ENCODE measurements around the gene CAMK2G. TPM values are rescaled to one million over a fixed set of nuclear protein-coding genes. Genes with fewer than 3 reads are reported as not detected.
"Not testable (repeated sequence)": the region's sequence is repeated elsewhere in the genome, so short reads cannot be mapped to it uniquely, and the experiment has no call there.

Gene CAMK2G
- total RNA-seq, 3 donors from 2014 or later: 53.5 to 141 (median 57.2) TPM

DNA sequence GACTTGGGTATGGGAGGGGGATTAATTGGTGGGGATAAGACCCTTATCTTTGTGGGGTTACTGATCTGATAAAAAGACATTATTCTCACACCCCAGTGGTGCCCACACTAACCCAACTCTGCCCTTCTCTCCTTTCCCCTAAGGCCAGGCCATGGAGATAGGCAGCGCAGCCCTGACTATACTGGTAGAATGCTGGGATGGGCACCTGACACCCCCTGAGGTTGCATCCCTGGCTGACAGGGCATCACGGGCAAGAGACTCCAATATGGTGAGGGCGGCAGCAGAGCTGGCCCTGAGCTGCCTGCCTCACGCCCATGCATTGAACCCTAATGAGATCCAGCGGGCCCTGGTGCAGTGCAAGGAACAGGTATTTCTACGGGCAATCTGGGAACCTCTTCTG, 76.3 kb downstream of the CAMK2G start:
- Histone ChIP-seq H3K4me3 (no peak overlapping the region), H3K36me3 (ENCODE audit: low read depth) (no peaks in the 10 kb centered on the region), H3K4me1 (ENCODE audit: low read depth) (no peaks in the 10 kb centered on the region), H3K9me3 (no peaks in the 10 kb centered on the region)
- TF ChIP-seq, protein P1, sequence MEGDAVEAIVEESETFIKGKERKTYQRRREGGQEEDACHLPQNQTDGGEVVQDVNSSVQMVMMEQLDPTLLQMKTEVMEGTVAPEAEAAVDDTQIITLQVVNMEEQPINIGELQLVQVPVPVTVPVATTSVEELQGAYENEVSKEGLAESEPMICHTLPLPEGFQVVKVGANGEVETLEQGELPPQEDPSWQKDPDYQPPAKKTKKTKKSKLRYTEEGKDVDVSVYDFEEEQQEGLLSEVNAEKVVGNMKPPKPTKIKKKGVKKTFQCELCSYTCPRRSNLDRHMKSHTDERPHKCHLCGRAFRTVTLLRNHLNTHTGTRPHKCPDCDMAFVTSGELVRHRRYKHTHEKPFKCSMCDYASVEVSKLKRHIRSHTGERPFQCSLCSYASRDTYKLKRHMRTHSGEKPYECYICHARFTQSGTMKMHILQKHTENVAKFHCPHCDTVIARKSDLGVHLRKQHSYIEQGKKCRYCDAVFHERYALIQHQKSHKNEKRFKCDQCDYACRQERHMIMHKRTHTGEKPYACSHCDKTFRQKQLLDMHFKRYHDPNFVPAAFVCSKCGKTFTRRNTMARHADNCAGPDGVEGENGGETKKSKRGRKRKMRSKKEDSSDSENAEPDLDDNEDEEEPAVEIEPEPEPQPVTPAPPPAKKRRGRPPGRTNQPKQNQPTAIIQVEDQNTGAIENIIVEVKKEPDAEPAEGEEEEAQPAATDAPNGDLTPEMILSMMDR (IDR thresholded peaks at IDR 0.05): no peak
- peak in 1 of 3 donors; percentile 14 for DNase-seq
- no peak for ATAC-seq
- intact Hi-C loops (cut with DNase I, micrococcal nuclease): no loop called here

DNA sequence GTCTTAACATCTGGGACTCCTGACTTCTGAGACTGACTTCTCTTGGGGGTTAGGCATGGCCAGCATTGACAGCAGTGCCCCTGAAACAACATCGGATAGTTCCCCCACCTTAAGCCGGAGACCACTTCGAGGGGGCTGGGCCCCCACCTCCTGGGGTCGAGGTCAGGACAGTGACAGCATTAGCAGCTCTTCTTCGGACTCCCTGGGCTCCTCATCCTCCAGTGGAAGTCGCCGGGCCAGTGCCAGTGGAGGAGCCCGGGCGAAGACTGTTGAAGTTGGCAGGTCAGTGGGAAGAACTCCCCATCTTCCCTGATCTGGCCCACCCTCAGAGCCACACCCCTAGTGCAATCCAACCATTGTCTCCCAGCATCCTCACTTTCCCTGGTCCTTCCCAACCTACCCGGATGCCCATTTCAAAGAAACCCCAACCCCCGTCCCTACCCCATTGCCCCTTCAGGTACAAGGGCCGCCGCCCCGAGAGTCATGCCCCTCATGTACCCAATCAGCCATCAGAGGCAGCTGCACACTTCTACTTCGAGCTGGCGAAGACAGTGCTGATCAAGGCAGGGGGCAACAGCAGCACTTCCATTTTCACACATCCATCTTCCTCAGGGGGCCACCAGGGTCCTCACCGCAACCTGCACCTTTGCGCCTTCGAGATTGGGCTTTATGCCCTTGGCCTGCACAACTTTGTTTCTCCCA, 76.9 kb downstream of the CAMK2G start:
- Histone ChIP-seq H3K4me3 (no peak overlapping the region), H3K36me3 (ENCODE audit: low read depth) (no peaks in the 10 kb centered on the region), H3K4me1 (ENCODE audit: low read depth) (no peaks in the 10 kb centered on the region), H3K9me3 (no peaks in the 10 kb centered on the region)
- intact Hi-C loops (cut with DNase I, micrococcal nuclease): no loop called here
- ATAC-seq: no peak
- TF ChIP-seq, protein P1 (IDR thresholded peaks at IDR 0.05): no peak
- DNase-seq: peak in 1 of 3 donors; percentile 24

GRCh38 chr10:73796766-73797165, 77.6 kb downstream of the CAMK2G start:
- no peaks in the 10 kb centered on the region for H3K9me3 ChIP-seq
- intact Hi-C loops (cut with DNase I, micrococcal nuclease): no loop called here
- H3K4me3 ChIP-seq: no peak overlapping the region
- ATAC-seq (no peak), DNase-seq (no peak)
- TF ChIP-seq, protein P1 (IDR thresholded peaks at IDR 0.05): no peak
- no peaks in the 10 kb centered on the region for H3K4me1 ChIP-seq (ENCODE audit: low read depth)
- no peaks in the 10 kb centered on the region for H3K36me3 ChIP-seq (ENCODE audit: low read depth)

- H3K36me3 ChIP-seq (ENCODE audit: low read depth); DNase-seq; intact Hi-C loops (cut with DNase I, micrococcal nuclease); H3K4me3 ChIP-seq; H3K9me3 ChIP-seq; H3K4me1 ChIP-seq (ENCODE audit: low read depth); ATAC-seq: not testable (repeated sequence)
Measured at GRCh38 chr10:73796035-73796434, 78.3 kb downstream of the CAMK2G start.

- H3K4me1 ChIP-seq (ENCODE audit: low read depth); intact Hi-C loops (cut with DNase I, micrococcal nuclease); H3K9me3 ChIP-seq; ATAC-seq; H3K36me3 ChIP-seq (ENCODE audit: low read depth); H3K4me3 ChIP-seq: not testable (repeated sequence)
- DNase-seq: peak in 1 of 3 donors; percentile 36
Measured at GRCh38 chr10:73795491-73795890, 78.9 kb downstream of the CAMK2G start.

- intact Hi-C loops (cut with DNase I, micrococcal nuclease): no loop called here
- H3K4me3 ChIP-seq: no peak overlapping the region
- H3K9me3 ChIP-seq: no peaks in the 10 kb centered on the region
- DNase-seq: peak in 1 of 3 donors; percentile 35
- peaks cover 12% of the 10 kb centered on the region for H3K36me3 ChIP-seq (ENCODE audit: low read depth)
- no peak for ATAC-seq
- TF ChIP-seq, protein P1 (IDR thresholded peaks at IDR 0.05): no peak
- no peaks in the 10 kb centered on the region for H3K4me1 ChIP-seq (ENCODE audit: low read depth)
Measured at GRCh38 chr10:73793456-73793855, 80.9 kb downstream of the CAMK2G start.
